Stimulated activated naive CD8-positive, alpha-beta T cell treated with anti-CD3 and anti-CD28 coated beads, Interleukin-15, Interleukin-2, amounts not matched to agents 100 U/mL and 50 U/mL, for 24 hours (primary cell): ENCODE measurements around the gene USP17L12.
"Not testable (repeated sequence)": the region's sequence is repeated elsewhere in the genome, so short reads cannot be mapped to it uniquely, and the experiment has no call there.

Experiments used
- ATAC-seq: fragments of 150-1000 bp; cut with Tn5 transposase; one replicate; pipeline ENCODE4 v1.10.0; 2021
- DNase-seq: peaks from one replicate; pipeline ENCODE4 v3.0.0; 2021

The USP17L12 gene

GRCh38 chr4:9219852-9220251 is at the start of gene USP17L12:
USP17L12 (plus strand) TSS chr4:9220152; CDS start chr4:9220152, 0 bp downstream.
- DNase-seq, ATAC-seq: not testable (repeated sequence)

- not testable (repeated sequence) for DNase-seq
Observed at GRCh38 chr4:9210357-9210756, 9.6 kb upstream of the USP17L12 start, which contains the start of gene USP17L10. USP17L10 (plus strand) TSS chr4:9210657; CDS start chr4:9210657, 0 bp downstream.

GRCh38 chr4:9214701-9215100 is 5.3 kb upstream of the USP17L12 start:
- not testable (repeated sequence) for DNase-seq, ATAC-seq

More at GRCh38 chr4:9210357-9210756, 9.6 kb upstream of the USP17L12 start, which contains the start of gene USP17L10:
- not testable (repeated sequence) for ATAC-seq

GRCh38 chr4:9215105-9215504 is 4.8 kb upstream of the USP17L12 start, which contains the start of gene USP17L11:
USP17L11 (plus strand) TSS chr4:9215405; CDS start chr4:9215405, 0 bp downstream.
- not testable (repeated sequence) for DNase-seq, ATAC-seq

GRCh38 chr4:9224596-9224995 is 4.6 kb downstream of the USP17L12 start, which contains the start of gene USP17L13:
USP17L13 (plus strand) TSS chr4:9224896; CDS start chr4:9224896, 0 bp downstream.
- not testable (repeated sequence) for ATAC-seq, DNase-seq

GRCh38 chr4:9230249-9230648 is 10.3 kb downstream of the USP17L12 start:
- not testable (repeated sequence) for DNase-seq, ATAC-seq

GRCh38 chr4:9234085-9234484 is 14.1 kb downstream of the USP17L12 start, which contains the start of gene USP17L15:
USP17L15 (plus strand) TSS chr4:9234385; CDS start chr4:9234385, 0 bp downstream.
- not testable (repeated sequence) for ATAC-seq, DNase-seq

GRCh38 chr4:9238461-9238860 is 18.5 kb downstream of the USP17L12 start:
- DNase-seq, ATAC-seq: not testable (repeated sequence)

GRCh38 chr4:9243579-9243978 is 23.6 kb downstream of the USP17L12 start, which contains the start of gene USP17L17:
USP17L17 (plus strand) TSS chr4:9243879; CDS start chr4:9243879, 0 bp downstream.
- DNase-seq, ATAC-seq: not testable (repeated sequence)

- not testable (repeated sequence) for DNase-seq, ATAC-seq
Observed at GRCh38 chr4:9247953-9248680, 28.2 kb downstream of the USP17L12 start, which contains the start of gene USP17L18. USP17L18 (plus strand) TSS chr4:9248630; CDS start chr4:9248630, 0 bp downstream.

GRCh38 chr4:9253078-9253477 is 33.1 kb downstream of the USP17L12 start, which contains the start of gene USP17L19:
USP17L19 (plus strand) TSS chr4:9253378; CDS start chr4:9253378, 0 bp downstream.
- not testable (repeated sequence) for ATAC-seq

GRCh38 chr4:9257824-9258223 is 37.9 kb downstream of the USP17L12 start, which contains the start of gene USP17L20:
USP17L20 (plus strand) TSS chr4:9258124; CDS start chr4:9258124, 0 bp downstream.
- not testable (repeated sequence) for ATAC-seq, DNase-seq

More at GRCh38 chr4:9253078-9253477, 33.1 kb downstream of the USP17L12 start, which contains the start of gene USP17L19:
- DNase-seq: not testable (repeated sequence)

- DNase-seq, ATAC-seq: not testable (repeated sequence)
Observed at GRCh38 chr4:9262572-9262971, 42.6 kb downstream of the USP17L12 start, which contains the start of gene USP17L21. USP17L21 (plus strand) TSS chr4:9262872; CDS start chr4:9262872, 0 bp downstream.

- not testable (repeated sequence) for ATAC-seq, DNase-seq
Observed at GRCh38 chr4:9267319-9267718, 47.4 kb downstream of the USP17L12 start, which contains the start of gene USP17L22. USP17L22 (plus strand) TSS chr4:9267619; CDS start chr4:9267619, 0 bp downstream.
